PC-3 (cell line): ENCODE measurements around the gene HPSE2. TPM values are rescaled to one million over a fixed set of nuclear protein-coding genes. Genes with fewer than 3 reads are reported as not detected.
"Not testable (repeated sequence)": the region's sequence is repeated elsewhere in the genome, so short reads cannot be mapped to it uniquely, and the experiment has no call there.

ENCODE experiments used
- ATAC-seq: fragments of 200-7000 bp; cut with Tn5 transposase; 2 replicates; pipeline ENCODE4 v1.9.1; 2020; ENCODE audit warnings: mild to moderate bottlenecking, moderate library complexity
- BruUV-seq: library from RNA; stranded (reverse); fragments of 400-500 nt; replicated peaks from 2 replicates; lab custom pipeline; 2021; lab: Mats Ljungman, UMichigan
- CTCF ChIA-PET: fragments of 300-600 bp; sonication (Branson Sonifier 250); formaldehyde crosslinking; loops from one replicate; lab custom pipeline; 2022; ENCODE audit warnings: antibody characterized with exemption; lab: Charles Lee
- POLR2A ChIA-PET: fragments of 300-600 bp; sonication (Branson Sonifier 250); formaldehyde crosslinking; loops from one replicate; lab custom pipeline; 2022; ENCODE audit warnings: antibody characterized with exemption; ENCODE audit not compliant: unreplicated experiment; lab: Charles Lee
- DNase-seq: peaks from one replicate; pipeline ENCODE4 v3.0.0-alpha.2; 2015
- H2AFZ ChIP-seq: fragments of 300-600 bp; sonication (generic); 2 replicates; pipeline ENCODE4 v1.6.0; 2016; ENCODE audit warnings: antibody characterized with exemption, low read length
- H3F3A ChIP-seq: fragments of 300-600 bp; sonication (generic); one replicate; pipeline ENCODE4 v1.6.0; 2017; ENCODE audit warnings: antibody characterized with exemption, low read length, control low read depth, mild to moderate bottlenecking; ENCODE audit not compliant: unreplicated experiment
- H3K27ac ChIP-seq: fragments of 300-600 bp; sonication (generic); 2 replicates; pipeline ENCODE4 v1.5.1; 2016; ENCODE audit warnings: mild to moderate bottlenecking, low read length
- H3K27me3 ChIP-seq: fragments of 300-600 bp; sonication (generic); 2 replicates; pipeline ENCODE4 v1.6.1; 2016; ENCODE audit warnings: low read length, mixed read lengths
- H3K36me3 ChIP-seq: fragments of 300-600 bp; sonication (generic); 2 replicates; pipeline ENCODE4 v1.6.1; 2016; ENCODE audit warnings: low read depth, mixed run types, low read length, mixed read lengths
- H3K4me1 ChIP-seq: fragments of 300-600 bp; sonication (generic); 2 replicates; pipeline ENCODE4 v1.5.1; 2016; ENCODE audit warnings: low read length; ENCODE audit not compliant: insufficient read depth
- H3K4me2 ChIP-seq: fragments of 300-600 bp; sonication (generic); 2 replicates; pipeline ENCODE4 v1.6.0; 2016; ENCODE audit warnings: low read length
- H3K4me3 ChIP-seq: fragments of 300-600 bp; sonication (generic); 2 replicates; pipeline ENCODE4 v1.5.1; 2016; ENCODE audit warnings: mild to moderate bottlenecking, low read length, mixed read lengths
- H3K79me2 ChIP-seq: fragments of 300-600 bp; sonication (generic); 2 replicates; pipeline ENCODE4 v1.6.1; 2017; ENCODE audit warnings: low read length, mixed read lengths
- H3K9ac ChIP-seq: fragments of 300-600 bp; sonication (generic); 2 replicates; pipeline ENCODE4 v1.6.0; 2016; ENCODE audit warnings: mild to moderate bottlenecking, low read length
- H3K9me2 ChIP-seq: fragments of 300-600 bp; sonication (generic); replicated peaks from 2 replicates; pipeline ENCODE4 v1.6.1; 2016; ENCODE audit warnings: mixed run types, low read length, mixed read lengths
- H3K9me3 ChIP-seq: fragments of 300-600 bp; sonication (generic); 2 replicates; pipeline ENCODE4 v1.6.1; 2016; ENCODE audit warnings: low read length, mixed read lengths
- H4K20me1 ChIP-seq: fragments of 300-600 bp; sonication (generic); 2 replicates; pipeline ENCODE4 v1.6.1; 2016; ENCODE audit warnings: low read length, mixed read lengths
- CTCF ChIP-seq: fragments of 300-600 bp; sonication (generic); conservative IDR thresholded peaks from 2 replicates; pipeline ENCODE4 v1.5.1; 2017; ENCODE audit warnings: antibody characterized with exemption, low read depth, mild to moderate bottlenecking, low read length
- EZH2 ChIP-seq: fragments of 300-600 bp; sonication (generic); IDR thresholded peaks from one replicate; pipeline ENCODE4 v1.6.1; 2017; ENCODE audit warnings: antibody characterized with exemption, mild to moderate bottlenecking, low read length; ENCODE audit not compliant: unreplicated experiment
- EZH2phosphoT487 ChIP-seq: fragments of 300-600 bp; sonication (generic); IDR thresholded peaks from 2 replicates; pipeline ENCODE4 v1.6.1; 2018; ENCODE audit warnings: mild to moderate bottlenecking, antibody characterized with exemption, low read length, borderline replicate concordance
- intact Hi-C: fragments of 100-400 bp; cut with micrococcal nuclease; formaldehyde crosslinking; loops from 2 replicates; pipeline ENCODE4 v1.9.0; 2023
- total RNA-seq: library from RNA; depleted of rRNA; stranded (reverse); fragments of >200 nt; gene quantifications from 2 replicates; pipeline ENCODE4 v1.2.3, GENCODE V29; 2014

Gene HPSE2
- total RNA-seq, 1 experiment from 2014 or later: 0.15 TPM

DNA sequence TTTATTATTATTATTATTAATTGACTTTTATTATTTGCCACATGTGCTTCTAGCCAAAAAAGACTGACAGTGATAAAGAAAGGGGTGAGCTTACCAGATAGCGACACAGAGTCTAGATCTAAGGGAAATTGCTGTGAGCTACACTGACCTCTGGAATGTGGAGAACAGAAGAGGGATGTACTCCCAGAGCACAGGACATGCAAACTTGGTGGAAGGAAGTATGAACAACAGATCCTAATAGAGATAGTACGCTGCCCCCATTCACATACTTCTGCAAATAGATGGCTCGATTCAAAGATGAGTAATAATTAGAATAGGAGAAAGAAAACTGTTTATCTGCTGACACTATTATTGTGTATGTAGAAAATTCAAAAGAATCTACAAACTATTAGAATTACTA lies 679.6 kb downstream of the HPSE2 start:
- intact Hi-C loops: no loop called here
- H2AFZ ChIP-seq: no peak overlapping the region
- H3K9me3 ChIP-seq: no peaks in the 10 kb centered on the region
- no peak overlapping the region for H3K4me2 ChIP-seq
- H3K4me3 ChIP-seq: no peak overlapping the region
- no peaks in the 10 kb centered on the region for H3K9me2 ChIP-seq
- POLR2A ChIA-PET: no interaction called here
- DNase-seq (no peak), ATAC-seq (no peak)
- H3K27me3 ChIP-seq: peaks cover 60% of the 10 kb centered on the region
- no TSS peak for BruUV-seq
- H3K27ac ChIP-seq: no peak overlapping the region
- H3F3A ChIP-seq: no peaks in the 10 kb centered on the region
- no peaks in the 10 kb centered on the region for H4K20me1 ChIP-seq
- no peaks in the 10 kb centered on the region for H3K79me2 ChIP-seq
- H3K9ac ChIP-seq: no peak overlapping the region
- CTCF ChIA-PET: no interaction called here
- TF ChIP-seq CTCF (no peak), EZH2phosphoT487 (no peak), EZH2 (no peak)
- no peaks in the 10 kb centered on the region for H3K4me1 ChIP-seq
- no peaks in the 10 kb centered on the region for H3K36me3 ChIP-seq

DNA sequence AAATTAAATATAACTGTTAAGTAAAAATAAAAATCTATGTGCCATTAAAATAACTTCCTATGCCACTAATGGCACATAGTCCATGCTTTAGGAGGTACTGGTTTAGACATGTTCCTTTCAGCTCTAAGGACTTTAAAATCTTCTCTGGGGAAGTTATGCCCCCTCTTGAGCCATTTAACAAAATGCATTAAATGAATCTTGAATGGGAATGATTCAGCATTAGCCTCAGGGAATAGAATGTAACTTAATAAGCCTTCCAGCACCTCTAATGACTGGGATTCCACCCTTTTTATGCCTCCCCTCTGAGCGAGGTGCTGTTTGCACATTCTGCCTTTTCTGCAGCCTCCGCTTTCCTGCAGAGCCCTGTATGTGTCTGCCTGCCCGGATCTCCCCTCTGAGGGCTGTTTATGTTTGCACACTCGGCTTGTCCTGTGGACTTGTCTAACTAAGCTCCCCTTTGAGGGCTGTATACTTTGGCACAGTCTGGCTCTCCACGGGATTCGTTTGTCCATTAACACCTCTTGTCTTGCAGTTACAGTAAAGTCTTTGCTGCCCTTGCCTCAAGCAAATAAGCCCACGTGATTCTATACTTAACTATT lies 680.5 kb downstream of the HPSE2 start:
- Histone ChIP-seq H3K4me3 (no peak overlapping the region), H3K79me2 (no peaks in the 10 kb centered on the region), H3F3A (no peaks in the 10 kb centered on the region), H3K4me1 (no peaks in the 10 kb centered on the region), H3K9ac (no peak overlapping the region), H3K27me3 (peaks cover 60% of the 10 kb centered on the region), H3K4me2 (no peak overlapping the region), H2AFZ (no peak overlapping the region), H3K9me2 (no peaks in the 10 kb centered on the region), H3K9me3 (no peaks in the 10 kb centered on the region), H3K27ac (no peak overlapping the region), H4K20me1 (no peaks in the 10 kb centered on the region), H3K36me3 (no peaks in the 10 kb centered on the region)
- intact Hi-C loops: no loop called here
- CTCF ChIA-PET: no interaction called here
- POLR2A ChIA-PET: no interaction called here
- TF ChIP-seq CTCF (no peak), EZH2phosphoT487 (no peak), EZH2 (no peak)
- no TSS peak for BruUV-seq
- ATAC-seq (no peak), DNase-seq (no peak)

GRCh38 chr10:98541561-98541960 lies 694.1 kb downstream of the HPSE2 start:
- H3K9ac ChIP-seq, H3K9me2 ChIP-seq, H3K27me3 ChIP-seq, DNase-seq, CTCF ChIA-PET, H3F3A ChIP-seq, POLR2A ChIA-PET, H3K27ac ChIP-seq, H3K4me2 ChIP-seq, H3K79me2 ChIP-seq, ATAC-seq, BruUV-seq, H2AFZ ChIP-seq, H3K9me3 ChIP-seq, H4K20me1 ChIP-seq, intact Hi-C loops, H3K36me3 ChIP-seq, H3K4me1 ChIP-seq, H3K4me3 ChIP-seq: not testable (repeated sequence)
